ENCODE results near the gene DMAP1. TPM values are rescaled to one million over a fixed set of nuclear protein-coding genes. Genes with fewer than 3 reads are reported as not detected.

DMAP1 gene
- total and polyA plus RNA-seq, 2 of the 8 experiments (the other 6 are each of a cell fraction or from before 2014, with no cell fraction given): 36.4 to 42.4 TPM

DNA sequence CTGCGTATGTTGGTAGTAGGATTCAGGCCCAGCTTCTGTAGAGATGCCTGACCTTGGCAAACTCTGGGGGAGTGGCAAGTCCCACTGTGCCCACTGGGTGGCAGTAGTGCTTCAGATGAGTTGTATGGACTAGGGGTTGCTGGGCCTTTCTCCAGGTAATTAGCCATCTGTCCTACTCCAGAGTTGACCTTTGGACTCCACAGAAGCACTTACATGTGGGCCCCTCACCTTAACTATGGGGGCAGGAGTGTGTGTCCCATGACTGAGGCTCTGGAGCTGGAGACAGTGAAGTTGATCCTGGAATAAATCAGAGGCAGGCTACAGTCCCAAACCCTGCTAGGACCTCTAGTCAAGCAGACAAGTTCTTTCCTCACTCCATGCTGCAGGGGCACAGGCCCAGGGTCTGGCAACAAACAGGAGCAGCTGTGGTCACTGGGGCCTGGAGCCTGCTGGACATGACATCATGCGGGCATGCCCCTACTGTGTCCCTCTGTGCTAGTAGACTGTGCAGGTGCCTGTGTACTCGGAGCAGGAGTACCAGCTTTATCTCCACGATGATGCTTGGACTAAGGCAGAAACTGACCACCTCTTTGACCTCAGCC lies 4.6 kb downstream of the DMAP1 start:
- H2BK5ac ChIP-seq (ENCODE audit: low read depth, low read length): no peak overlapping the region
- peaks cover 2 to 16% of the 10 kb centered on the region in 2 experiments for H4K20me1 ChIP-seq (replicated peaks in 1 of 2; ENCODE audit: control insufficient read depth in 1 of 2, insufficient read depth in 2 of 2, low read length in 2 of 2)
- H3K4ac ChIP-seq (replicated peaks; ENCODE audit: insufficient read length, low read depth, low read length): no peak overlapping the region
- no peak overlapping the region for H3K4me3 ChIP-seq (ENCODE audit: extremely low read depth in 1 of 4, insufficient read depth in 2 of 4, low read depth in 3 of 4, low read length in 4 of 4)
- H3K4me2 ChIP-seq (ENCODE audit: insufficient read depth in 1 of 2, low read depth in 2 of 2, low read length in 2 of 2): no peak overlapping the region
- no peak overlapping the region for H4K5ac ChIP-seq (ENCODE audit: insufficient read length, low read depth, low read length)
- H3K14ac ChIP-seq (ENCODE audit: insufficient read length): no peak overlapping the region
- no peak overlapping the region for H4K91ac ChIP-seq (replicated peaks; ENCODE audit: insufficient read length, low read length)
- H2BK20ac ChIP-seq (ENCODE audit: low read length): no peak overlapping the region
- no peak overlapping the region for H2AK5ac ChIP-seq (ENCODE audit: low read depth, low read length)
- H3K36me3 ChIP-seq (ENCODE audit: control insufficient read depth in 2 of 4, insufficient read depth in 4 of 4, low read length in 3 of 4): peaks cover 23 to 45% (median 31%) of the 10 kb centered on the region in 4 experiments
- peaks cover 3% of the 10 kb centered on the region; the same call in 1 of the 2 replicates for H3K79me1 ChIP-seq (ENCODE audit: low read depth, low read length)
- peaks cover 0 to 6% of the 10 kb centered on the region in 2 experiments; a peak in 1 of 4 replicates for H3K79me2 ChIP-seq (ENCODE audit: control insufficient read depth in 1 of 2, insufficient read depth in 2 of 2, low read length in 2 of 2)
- H2BK12ac ChIP-seq (ENCODE audit: low read depth, low read length): no peak overlapping the region
- H3K4me1 ChIP-seq (replicated peaks in 1 of 4; ENCODE audit: control insufficient read depth in 3 of 4, insufficient read depth in 4 of 4, low read length in 3 of 4): peaks cover 0 to 7% (median 2%) of the 10 kb centered on the region in 4 experiments; a peak in 3 of 7 replicates
- H3K56ac ChIP-seq (replicated peaks; ENCODE audit: insufficient read length, low read depth, low read length): no peak overlapping the region
- ChIA-PET CTCF (ENCODE audit: partially characterized antibody) (interaction anchor here (0.6 to 18.7 kb wide), 81 partner anchors 9 to 435 kb away, joined by 3 to 250 read pairs (median 5); partner anchors contain the start of gene KLF17), POLR2A (ENCODE audit: partially characterized antibody) (interaction anchor here (0.8 to 3.1 kb wide), 8 partner anchors 9 to 414 kb away, joined by 3 to 12 read pairs (median 3); no protein-coding TSS in a partner anchor)
- no peak overlapping the region for H3K18ac ChIP-seq (ENCODE audit: extremely low read depth, low read length)
- peaks cover 8% of the 10 kb centered on the region for H3K23me2 ChIP-seq (ENCODE audit: low read depth, low read length)
- no peak overlapping the region for H2BK120ac ChIP-seq (replicated peaks; ENCODE audit: low read depth, low read length)
- H3K9me3 ChIP-seq (ENCODE audit: insufficient read depth in 2 of 2, low read depth in 1 of 2, low read length in 1 of 2): no peaks in the 10 kb centered on the region
- H3K9ac ChIP-seq (replicated peaks in 1 of 4; ENCODE audit: extremely low read depth in 1 of 4, low read depth in 3 of 4, low read length in 3 of 4): no peak overlapping the region
- H2BK15ac ChIP-seq (ENCODE audit: low read length): no peak overlapping the region
- peak; percentile 49 to 98 for DNase-seq (ENCODE audit: low read depth in 1 of 2, low spot score in 2 of 2)
- H3K27ac ChIP-seq (ENCODE audit: low read depth, low read length): no peak overlapping the region
- 89% methylated on average over 4 of the region's 4 CpGs; no CpG with 5 or more reads in 1 of the 2 experiments for WGBS, 2 experiments (ENCODE audit: extremely low coverage in 1 of 2, insufficient coverage in 1 of 2, insufficient read length in 1 of 2, insufficient replicate concordance in 2 of 2, low coverage in 1 of 2, low lambda C conversion rate in 2 of 2, missing lambda C conversion rate in 1 of 2)
- peak; percentile 75 for FAIRE-seq
- no peaks in the 10 kb centered on the region for H3K27me3 ChIP-seq (replicated peaks in 1 of 4; ENCODE audit: control insufficient read depth in 3 of 4, extremely low read depth in 1 of 4, insufficient read depth in 3 of 4, low read length in 3 of 4)
- no peak overlapping the region for H2AFZ ChIP-seq (ENCODE audit: low read length)
- no peak overlapping the region for H4K8ac ChIP-seq (ENCODE audit: extremely low read depth, insufficient read depth, low read length)
- H3K23ac ChIP-seq (ENCODE audit: insufficient read length): no peak overlapping the region
- TF ChIP-seq RAD21 (IDR thresholded peaks at IDR 0.05 in 1 of 2, conservative IDR thresholded peaks at IDR 0.05 in 1 of 2; ENCODE audit: low read depth in 2 of 2, low read length in 2 of 2) (peak; percentile 94 to 95), GTF2F1 (IDR thresholded peaks at IDR 0.05; ENCODE audit: borderline replicate concordance, low read depth, low read length) (no peak), JUN (IDR thresholded peaks at IDR 0.05; ENCODE audit: low read depth, low read length) (no peak), YY1 (IDR thresholded peaks at IDR 0.05; ENCODE audit: low read depth, low read length) (no peak), RNF2 (IDR thresholded peaks at IDR 0.05; ENCODE audit: borderline replicate concordance, low read depth, low read length, missing control alignments, poor library complexity, severe bottlenecking) (no peak), CEBPB (IDR thresholded peaks at IDR 0.05; ENCODE audit: low read depth, low read length) (no peak), CTBP2 (IDR thresholded peaks at IDR 0.05; ENCODE audit: borderline replicate concordance, insufficient read depth, insufficient read length, low read length) (no peak), KDM5A (IDR thresholded peaks at IDR 0.05; ENCODE audit: low read length) (no peak), MAFK (IDR thresholded peaks at IDR 0.05; ENCODE audit: low read depth, low read length) (no peak)

Measured in H1 (cell line).